ENCODE measurements around the gene EGF.
A peak's percentile ranks its signal among the peaks of the same experiment; 100 is the strongest.

EGF gene

GRCh38 chr4:110055158-110055768 is 142.6 kb downstream of the EGF start:
- H3K36me3 Mint-ChIP-seq (ENCODE audit: insufficient read depth): peaks cover 3% of the 10 kb centered on the region
- ATAC-seq (replicated peaks) (peak; percentile 61), DNase-seq (peak in 1 of 3 experiments; percentile 3)
- peak overlapping the region in 1 of 2 donors; percentile 9 for H3K4me3 Mint-ChIP-seq
- no peaks in the 10 kb centered on the region for H3K27me3 Mint-ChIP-seq
- peak overlapping the region in 1 of 2 donors; percentile 72 for H3K27ac Mint-ChIP-seq
- H3K4me1 Mint-ChIP-seq (ENCODE audit: low read depth in 2 of 2): peaks cover 20 to 43% of the 10 kb centered on the region in 2 donors
- H3K9me3 Mint-ChIP-seq: no peaks in the 10 kb centered on the region

- H3K4me3 Mint-ChIP-seq: peak overlapping the region; percentile 69 to 84
- H3K4me1 Mint-ChIP-seq (ENCODE audit: low read depth in 2 of 2): peaks cover 37 to 57% of the 10 kb centered on the region in 2 donors
- peak overlapping the region; percentile 92 to 94 for H3K27ac Mint-ChIP-seq
- no peaks in the 10 kb centered on the region for H3K27me3 Mint-ChIP-seq
- H3K9me3 Mint-ChIP-seq: no peaks in the 10 kb centered on the region
- peaks cover 3% of the 10 kb centered on the region for H3K36me3 Mint-ChIP-seq (ENCODE audit: insufficient read depth)
- DNase-seq: no peak
- ATAC-seq (replicated peaks): no peak
Measured at GRCh38 chr4:110058677-110059076, 146.0 kb downstream of the EGF start.

- ATAC-seq (replicated peaks) (peak; percentile 87), DNase-seq (peak in 1 of 3 experiments; percentile 9)
- Mint-ChIP-seq H3K9me3 (no peaks in the 10 kb centered on the region), H3K4me3 (peak overlapping the region; percentile 69 to 84), H3K27ac (peak overlapping the region; percentile 92 to 94), H3K36me3 (ENCODE audit: insufficient read depth) (peaks cover 3% of the 10 kb centered on the region), H3K4me1 (ENCODE audit: low read depth in 2 of 2) (peaks cover 37 to 53% of the 10 kb centered on the region in 2 donors), H3K27me3 (no peaks in the 10 kb centered on the region)
Measured at GRCh38 chr4:110059556-110060191, 147.0 kb downstream of the EGF start.

GRCh38 chr4:110061076-110061475 is 148.4 kb downstream of the EGF start:
- Mint-ChIP-seq H3K4me3 (peak overlapping the region in 1 of 2 donors; percentile 1), H3K36me3 (ENCODE audit: insufficient read depth) (peaks cover 3% of the 10 kb centered on the region), H3K27me3 (no peaks in the 10 kb centered on the region), H3K4me1 (ENCODE audit: low read depth in 2 of 2) (peaks cover 30 to 45% of the 10 kb centered on the region in 2 donors), H3K27ac (peak overlapping the region; percentile 92 to 94), H3K9me3 (no peaks in the 10 kb centered on the region)
- ATAC-seq (replicated peaks): no peak
- DNase-seq: no peak

Measured in effector memory CD8-positive, alpha-beta T cell (primary cell).